ENCODE measurements around the gene PIM1. TPM values are rescaled to one million over a fixed set of nuclear protein-coding genes. Genes with fewer than 3 reads are reported as not detected.

Gene PIM1
- total RNA-seq (ENCODE audit: low replicate concordance) = 41.5 and 74.2 TPM in 2 replicates
- long read RNA-seq, partial matches to known transcripts = 3 of 14 reads
- long read RNA-seq, other reads (novel, unspliced or antisense) = 6 of 14 reads

GRCh38 chr6:37169496-37170272, at the start of gene PIM1:
TSS of gene PIM1 (plus strand) at chr6:37170152. CDS start at chr6:37170576, 424 bp downstream.
- peak within 1 kb of the TSS; percentile 98 for H3K27ac Mint-ChIP-seq
- H3K27me3 Mint-ChIP-seq = no peaks in the 10 kb centered on the region
- peaks cover 26% of the 10 kb centered on the region for H3K4me1 Mint-ChIP-seq (ENCODE audit: unreplicated experiment)

GRCh38 chr6:37121556-37121955, 48.4 kb upstream of the PIM1 start:
- H3K4me3 Mint-ChIP-seq = no peak overlapping the region
- no peak overlapping the region for H3K27ac Mint-ChIP-seq
- DNase-seq (ENCODE audit: extremely low spot score, unreplicated experiment) = no peak
- no peak for TF ChIP-seq CTCF (conservative IDR thresholded peaks at IDR 0.05)
- peaks cover 4% of the 10 kb centered on the region for H3K9me3 Mint-ChIP-seq
- peaks cover 21% of the 10 kb centered on the region for H3K4me1 Mint-ChIP-seq (ENCODE audit: unreplicated experiment)
- H3K36me3 Mint-ChIP-seq = no peaks in the 10 kb centered on the region
- H3K27me3 Mint-ChIP-seq = no peaks in the 10 kb centered on the region

More at GRCh38 chr6:37169496-37170272, at the start of gene PIM1:
- Mint-ChIP-seq H3K4me3 (peak within 1 kb of the TSS; percentile 95), H3K9me3 (no peaks in the 10 kb centered on the region), H3K36me3 (peaks cover 17% of the 10 kb centered on the region)
- DNase-seq (ENCODE audit: extremely low spot score, unreplicated experiment) = peak; percentile 97
- no peak for TF ChIP-seq CTCF (conservative IDR thresholded peaks at IDR 0.05)

GRCh38 chr6:37122861-37123260, 47.1 kb upstream of the PIM1 start:
- H3K4me1 Mint-ChIP-seq (ENCODE audit: unreplicated experiment) = peaks cover 28% of the 10 kb centered on the region
- H3K27me3 Mint-ChIP-seq = no peaks in the 10 kb centered on the region
- no peaks in the 10 kb centered on the region for H3K36me3 Mint-ChIP-seq
- DNase-seq (ENCODE audit: extremely low spot score, unreplicated experiment) = no peak
- peak overlapping the region; percentile 80 for H3K27ac Mint-ChIP-seq
- TF ChIP-seq CTCF (conservative IDR thresholded peaks at IDR 0.05) = no peak
- peak overlapping the region; percentile 53 for H3K4me3 Mint-ChIP-seq
- peaks cover 4% of the 10 kb centered on the region for H3K9me3 Mint-ChIP-seq

GRCh38 chr6:37123957-37124729, 45.8 kb upstream of the PIM1 start:
- no peak for DNase-seq (ENCODE audit: extremely low spot score, unreplicated experiment)
- H3K36me3 Mint-ChIP-seq = no peaks in the 10 kb centered on the region
- TF ChIP-seq CTCF (conservative IDR thresholded peaks at IDR 0.05) = no peak
- H3K4me1 Mint-ChIP-seq (ENCODE audit: unreplicated experiment) = peaks cover 32% of the 10 kb centered on the region
- H3K4me3 Mint-ChIP-seq = no peak overlapping the region
- no peaks in the 10 kb centered on the region for H3K27me3 Mint-ChIP-seq
- peaks cover 4% of the 10 kb centered on the region for H3K9me3 Mint-ChIP-seq
- H3K27ac Mint-ChIP-seq = peak overlapping the region; percentile 46

- peaks cover 41% of the 10 kb centered on the region for H3K4me1 Mint-ChIP-seq (ENCODE audit: unreplicated experiment)
- no peaks in the 10 kb centered on the region for H3K27me3 Mint-ChIP-seq
These were observed 44.0 kb upstream of the PIM1 start for GRCh38 chr6:37125774-37126492.

More at GRCh38 chr6:37125774-37126492, 44.0 kb upstream of the PIM1 start:
- Mint-ChIP-seq H3K27ac (peak overlapping the region; percentile 97), H3K36me3 (no peaks in the 10 kb centered on the region), H3K9me3 (peaks cover 4% of the 10 kb centered on the region), H3K4me3 (peak overlapping the region; percentile 85)
- no peak for TF ChIP-seq CTCF (conservative IDR thresholded peaks at IDR 0.05)
- peak; percentile 72 for DNase-seq (ENCODE audit: extremely low spot score, unreplicated experiment)

Data from type B pancreatic cell (in vitro differentiated cells).